ENCODE data around the gene KIF1B.
A peak's percentile ranks its signal among the peaks of the same experiment; 100 is the strongest.
"Not testable (repeated sequence)": the region's sequence is repeated elsewhere in the genome, so short reads cannot be mapped to it uniquely, and the experiment has no call there.

Gene KIF1B

GRCh38 chr1:10338047-10338446 lies 127.7 kb downstream of the KIF1B start:
- peak; percentile 18 to 32 for DNase-seq (ENCODE audit: low read depth in 2 of 2)

- no peak for DNase-seq (ENCODE audit: low read depth in 2 of 2)
Measured at GRCh38 chr1:10338611-10339010, 128.2 kb downstream of the KIF1B start.

GRCh38 chr1:10339036-10339567 lies 128.7 kb downstream of the KIF1B start:
- DNase-seq (ENCODE audit: low read depth in 2 of 2): no peak

- no peak for DNase-seq (ENCODE audit: low read depth in 2 of 2)
Measured at GRCh38 chr1:10339815-10340214, 129.4 kb downstream of the KIF1B start.

- DNase-seq (ENCODE audit: low read depth in 2 of 2): no peak
Measured at GRCh38 chr1:10340930-10341590, 130.7 kb downstream of the KIF1B start.

GRCh38 chr1:10347109-10347508 lies 136.7 kb downstream of the KIF1B start:
- DNase-seq (ENCODE audit: low read depth in 2 of 2): no peak

- DNase-seq (ENCODE audit: low read depth in 2 of 2): no peak
Measured at GRCh38 chr1:10353282-10353681, 142.9 kb downstream of the KIF1B start.

- no peak for DNase-seq (ENCODE audit: low read depth in 2 of 2)
Measured at GRCh38 chr1:10353693-10354092, 143.3 kb downstream of the KIF1B start.

- no peak for DNase-seq (ENCODE audit: low read depth in 2 of 2)
Measured at GRCh38 chr1:10360045-10360444, 149.7 kb downstream of the KIF1B start.

- DNase-seq (ENCODE audit: low read depth in 2 of 2): no peak
Measured at GRCh38 chr1:10361515-10361914, 151.1 kb downstream of the KIF1B start.

- no peak for DNase-seq (ENCODE audit: low read depth in 2 of 2)
Measured at GRCh38 chr1:10368194-10368593, 157.8 kb downstream of the KIF1B start.

GRCh38 chr1:10374442-10374860 lies 164.1 kb downstream of the KIF1B start:
- no peak for DNase-seq (ENCODE audit: low read depth in 2 of 2)

GRCh38 chr1:10377365-10378029 lies 167.1 kb downstream of the KIF1B start:
- DNase-seq (ENCODE audit: low read depth in 2 of 2): not testable (repeated sequence)

- no peak for DNase-seq (ENCODE audit: low read depth in 2 of 2)
Measured at GRCh38 chr1:10378081-10378841, 167.9 kb downstream of the KIF1B start.

- no peak for DNase-seq (ENCODE audit: low read depth in 2 of 2)
Measured at GRCh38 chr1:10379101-10379620, 168.8 kb downstream of the KIF1B start.

- DNase-seq (ENCODE audit: low read depth in 2 of 2): no peak
Measured at GRCh38 chr1:10379676-10380075, 169.3 kb downstream of the KIF1B start.

GRCh38 chr1:10380594-10381275 lies 170.4 kb downstream of the KIF1B start:
- no peak for DNase-seq (ENCODE audit: low read depth in 2 of 2)

- no peak for DNase-seq (ENCODE audit: low read depth in 2 of 2)
Measured at GRCh38 chr1:10383630-10384029, 173.3 kb downstream of the KIF1B start.

GRCh38 chr1:10384219-10384618 lies 173.8 kb downstream of the KIF1B start:
- DNase-seq (ENCODE audit: low read depth in 2 of 2): no peak

- DNase-seq (ENCODE audit: low read depth in 2 of 2): no peak
Measured at GRCh38 chr1:10386761-10387676, 176.6 kb downstream of the KIF1B start.

Measured in stimulated activated CD4-positive, alpha-beta T cell treated with anti-CD3 and anti-CD28 coated beads, Interleukin-4, amount 100 ng/mL, for 48 hours (primary cell).